B cell (primary cell): Measurements from ENCODE around the gene MRPL18. TPM values are rescaled to one million over a fixed set of nuclear protein-coding genes. Genes with fewer than 3 reads are reported as not detected.

Experiments used
- ATAC-seq: fragments of 200-7000 bp; cut with Tn5 transposase; one replicate; pipeline ENCODE4 v1.10.0; 2021; ENCODE audit warnings: low read depth, mild to moderate bottlenecking, moderate number of reproducible peaks, moderate library complexity
- CTCF ChIA-PET: fragments of 350-600 bp; sonication (Branson Sonifier 250); formaldehyde crosslinking; loops from one replicate; lab custom pipeline; 2021; ENCODE audit warnings: antibody characterized with exemption, inconsistent platforms; lab: Charles Lee
- POLR2A ChIA-PET: fragments of 350-600 bp; sonication (Branson Sonifier 250); formaldehyde crosslinking; loops from one replicate; lab custom pipeline; 2021; ENCODE audit warnings: antibody characterized with exemption; lab: Charles Lee
- DNase-seq: peaks from one replicate; pipeline ENCODE4 v3.0.0; 2013
- H2AFZ ChIP-seq: 2 replicates; pipeline ENCODE4 v1.6.1; 2012; ENCODE audit warnings: mild to moderate bottlenecking, low read depth, low read length; ENCODE audit not compliant: insufficient read depth, poor library complexity, severe bottlenecking
- H3K27ac ChIP-seq, 2 donors: 1 replicate in 1 of 2; 2 replicates in 1 of 2; pipeline ENCODE4 v1.5.1; 2012 to 2013; ENCODE audit warnings: low read length in 2 of 2, mild to moderate bottlenecking in 2 of 2, moderate library complexity in 1 of 2
- H3K27me3 ChIP-seq, 4 experiments: fragments of 200-600 bp in 1 of 4; sonication (generic) in 1 of 4; replicated peaks in 1 of 4; 1 replicate in 2 of 4; 2 replicates in 2 of 4; pipeline versions ENCODE4 v1.6.1 to v1.7.0; 2013 to 2016; ENCODE audit warnings: low read length in 3 of 4, mild to moderate bottlenecking in 2 of 4, mixed read lengths in 1 of 4, moderate library complexity in 1 of 4; ENCODE audit not compliant: insufficient read depth in 4 of 4, control insufficient read depth in 3 of 4; ENCODE audit errors: control extremely low read depth in 1 of 4
- H3K36me3 ChIP-seq, 2 experiments: replicated peaks in 1 of 2; 1 replicate in 1 of 2; 2 replicates in 1 of 2; pipeline versions ENCODE4 v1.6.1 to v1.7.1; 2013; ENCODE audit warnings: low read length in 1 of 2; ENCODE audit not compliant: insufficient read depth in 2 of 2, control insufficient read depth in 1 of 2; ENCODE audit errors: control extremely low read depth in 1 of 2, extremely low read depth in 1 of 2
- H3K4me1 ChIP-seq, 2 donors: fragments of 200-600 bp in 1 of 2; sonication (generic) in 1 of 2; 1 replicate in 1 of 2; 2 replicates in 1 of 2; pipeline versions ENCODE4 v1.5.1 to v1.6.1; 2013 to 2017; ENCODE audit warnings: low read length in 2 of 2; ENCODE audit not compliant: control insufficient read depth in 2 of 2, insufficient read depth in 2 of 2
- H3K4me2 ChIP-seq: replicated peaks from 2 replicates; pipeline ENCODE3; 2012; ENCODE audit warnings: mild to moderate bottlenecking, low read depth, low read length; ENCODE audit not compliant: poor library complexity, severe bottlenecking
- H3K4me3 ChIP-seq, 5 experiments: fragments of 200-600 bp in 1 of 5; sonication (generic) in 1 of 5; 1 replicate in 3 of 5; 2 replicates in 2 of 5; pipeline versions ENCODE4 v1.5.1 to v1.7.0; 2011 to 2016; ENCODE audit warnings: low read length in 4 of 5, mild to moderate bottlenecking in 4 of 5, low read depth in 2 of 5, control low read depth in 1 of 5, moderate library complexity in 1 of 5; ENCODE audit not compliant: insufficient read depth in 1 of 5; ENCODE audit errors: control extremely low read depth in 1 of 5, extremely low read depth in 1 of 5
- H3K79me2 ChIP-seq: fragments of 200-600 bp; sonication (generic); one replicate; pipeline ENCODE4 v1.6.0; 2016; ENCODE audit warnings: low read length; ENCODE audit not compliant: control insufficient read depth, insufficient read depth
- H3K9ac ChIP-seq: fragments of 200-600 bp; sonication (generic); 2 replicates; pipeline ENCODE4 v1.6.1; 2017; ENCODE audit warnings: mild to moderate bottlenecking, low read length, moderate library complexity
- H3K9me3 ChIP-seq, 3 donors: one replicate each; pipeline versions ENCODE4 v1.6.1 to v1.7.1; 2013; ENCODE audit warnings: low read length in 2 of 3; ENCODE audit not compliant: control insufficient read depth in 2 of 3, insufficient read depth in 1 of 3; ENCODE audit errors: control extremely low read depth in 1 of 3
- H4K20me1 ChIP-seq: 2 replicates; pipeline ENCODE4 v1.6.0; 2012; ENCODE audit warnings: mild to moderate bottlenecking, low read length; ENCODE audit not compliant: insufficient read depth, control insufficient read depth, poor library complexity, severe bottlenecking
- H3K27ac Mint-ChIP-seq: one replicate; pipeline ENCODE4 v1.8.0; 2021; ENCODE audit warnings: mixed read lengths
- H3K27me3 Mint-ChIP-seq: one replicate; pipeline ENCODE4 v1.8.0; 2021; ENCODE audit warnings: mixed read lengths
- H3K4me1 Mint-ChIP-seq: one replicate; pipeline ENCODE4 v1.8.0; 2021; ENCODE audit warnings: mixed read lengths
- H3K4me3 Mint-ChIP-seq: one replicate; pipeline ENCODE4 v1.8.0; 2021; ENCODE audit warnings: mixed read lengths
- H3K9me3 Mint-ChIP-seq: one replicate; pipeline ENCODE4 v1.8.0; 2022; ENCODE audit warnings: mixed read lengths; ENCODE audit not compliant: insufficient read depth
- CTCF ChIP-seq: fragments of 200-600 bp; IDR thresholded peaks from one replicate; pipeline ENCODE4 v1.8.0; 2022; ENCODE audit warnings: antibody characterized with exemption, mild to moderate bottlenecking
- EZH2 ChIP-seq: IDR thresholded peaks from 2 replicates; pipeline ENCODE4 v1.6.1; 2012; ENCODE audit warnings: borderline replicate concordance, low read depth, mild to moderate bottlenecking, moderate library complexity, low read length; ENCODE audit not compliant: insufficient read depth, poor library complexity, severe bottlenecking
- WGBS: methylation state at CpG from one replicate; pipeline ENCODE4 v1.1.5; 2013; ENCODE audit warnings: missing lambda C conversion rate; ENCODE audit not compliant: insufficient coverage; 5-methylcytosine and 5-hydroxymethylcytosine counted together
- intact Hi-C: fragments of 100-400 bp; cut with micrococcal nuclease; formaldehyde crosslinking; loops from one replicate; pipeline ENCODE4 v1.10.0; 2022
- polyA plus RNA-seq: library from polyadenylated mRNA; depleted of rRNA; stranded (reverse); fragments of >200 nt; gene quantifications from 2 replicates; pipeline ENCODE4 v1.2.3, GENCODE V29; 2012
- total RNA-seq, 2 donors: library from RNA; stranded (reverse); fragments of 120-200 nt in 1 of 2; gene quantifications; 1 replicate in 1 of 2; 2 replicates in 1 of 2; pipeline versions ENCODE4 v1.2.3 to v1.2.4, GENCODE V29; 2013 to 2022

The MRPL18 gene
- total and polyA plus RNA-seq, 2 donors (not counting 1 experiment from before 2014, with no cell fraction given): 32.1 to 35.1 TPM

- Histone ChIP-seq H3K9me3 (no peaks in the 10 kb centered on the region), H3K36me3 (no peaks in the 10 kb centered on the region), H3K4me3 (no peak overlapping the region), H3K79me2 (no peaks in the 10 kb centered on the region), H3K9ac (no peak overlapping the region), H4K20me1 (no peaks in the 10 kb centered on the region), H3K27ac (no peak overlapping the region), H3K4me2 (no peak overlapping the region), H3K4me1 (no peaks in the 10 kb centered on the region), H2AFZ (no peak overlapping the region), H3K27me3 (peaks cover 0 to 2% (median 0%) of the 10 kb centered on the region in 4 experiments)
- Mint-ChIP-seq H3K4me3 (no peak overlapping the region), H3K4me1 (no peaks in the 10 kb centered on the region), H3K27ac (no peak overlapping the region), H3K9me3 (no peaks in the 10 kb centered on the region), H3K27me3 (peaks cover 12% of the 10 kb centered on the region)
- no peak for ATAC-seq
- intact Hi-C loops: no loop called here
- TF ChIP-seq EZH2: no peak
- TF ChIP-seq CTCF: no peak
- DNase-seq: no peak
- WGBS: 100% methylated on average over 1 of the region's 4 CpGs
- ChIA-PET CTCF (no interaction called here), POLR2A (no interaction called here)
These were observed 51.8 kb downstream of the MRPL18 start for GRCh38 chr6:159842035-159842434.

- H3K36me3 ChIP-seq: no peaks in the 10 kb centered on the region
- H3K9ac ChIP-seq: no peak overlapping the region
- ChIA-PET CTCF (no interaction called here), POLR2A (no interaction called here)
- H3K4me3 Mint-ChIP-seq: no peak overlapping the region
- no peaks in the 10 kb centered on the region for H3K27me3 ChIP-seq
- intact Hi-C loops: no loop called here
- H4K20me1 ChIP-seq: no peaks in the 10 kb centered on the region
- no peaks in the 10 kb centered on the region for H3K27me3 Mint-ChIP-seq
- H3K9me3 ChIP-seq: peaks cover 0 to 12% (median 0%) of the 10 kb centered on the region in 3 donors
- H3K4me1 Mint-ChIP-seq: no peaks in the 10 kb centered on the region
- DNase-seq (no peak), ATAC-seq (no peak)
- no peak overlapping the region for H3K4me2 ChIP-seq
- H3K4me3 ChIP-seq: no peak overlapping the region
- H3K27ac ChIP-seq: no peak overlapping the region
- 95% methylated on average over 13 of the region's 13 CpGs for WGBS
- no peak overlapping the region for H2AFZ ChIP-seq
- H3K27ac Mint-ChIP-seq: no peak overlapping the region
- TF ChIP-seq CTCF: no peak
- no peak for TF ChIP-seq EZH2
- H3K9me3 Mint-ChIP-seq: no peaks in the 10 kb centered on the region
- H3K4me1 ChIP-seq: no peaks in the 10 kb centered on the region
- H3K79me2 ChIP-seq: no peaks in the 10 kb centered on the region
These were observed 54.7 kb downstream of the MRPL18 start for GRCh38 chr6:159844737-159845645.
